Aorta (tissue), 5 donors: ENCODE data around the gene EPB41L1. TPM values are rescaled to one million over a fixed set of nuclear protein-coding genes. Genes with fewer than 3 reads are reported as not detected.

ENCODE experiments used
- ATAC-seq: fragments of 200-7000 bp; cut with Tn5 transposase; one replicate; pipeline ENCODE4 v1.9.1; 2022; ENCODE audit warnings: moderate library complexity; ENCODE audit not compliant: low FRiP score
- DNase-seq, 2 donors: peaks; one replicate each; pipeline ENCODE4 v3.0.0-alpha.2; 2020
- H3K27ac ChIP-seq, 2 donors: one replicate each; pipeline ENCODE4 v1.5.1; 2013; ENCODE audit warnings: low read length in 2 of 2, mild to moderate bottlenecking in 2 of 2, moderate library complexity in 2 of 2, control low read depth in 1 of 2, inconsistent platforms in 1 of 2, low read depth in 1 of 2
- H3K27me3 ChIP-seq, 2 donors: one replicate each; pipeline ENCODE4 v1.6.1; 2013; ENCODE audit warnings: control low read depth in 1 of 2, low read length in 1 of 2, mild to moderate bottlenecking in 1 of 2, moderate library complexity in 1 of 2; ENCODE audit not compliant: insufficient read depth in 2 of 2, control insufficient read depth in 1 of 2
- H3K36me3 ChIP-seq, 2 donors: one replicate each; pipeline ENCODE4 v1.6.1; 2013; ENCODE audit warnings: control low read depth in 1 of 2, low read length in 1 of 2, mild to moderate bottlenecking in 1 of 2; ENCODE audit not compliant: insufficient read depth in 2 of 2, control insufficient read depth in 1 of 2
- H3K4me1 ChIP-seq, 2 donors: one replicate each; pipeline ENCODE4 v1.6.1; 2013; ENCODE audit warnings: low read length in 2 of 2, control low read depth in 1 of 2, mild to moderate bottlenecking in 1 of 2, moderate library complexity in 1 of 2; ENCODE audit not compliant: insufficient read depth in 2 of 2, control insufficient read depth in 1 of 2
- H3K4me3 ChIP-seq, 2 donors: one replicate each; pipeline ENCODE4 v1.5.1; 2013; ENCODE audit warnings: low read length in 2 of 2, control low read depth in 1 of 2, mild to moderate bottlenecking in 1 of 2
- H3K9me3 ChIP-seq: one replicate; pipeline ENCODE4 v1.6.1; 2013; ENCODE audit warnings: mild to moderate bottlenecking, low read length; ENCODE audit not compliant: control insufficient read depth
- WGBS, 2 donors: extraction: QIAGEN DNeasy Blood & Tissue Kit; methylation state at CpG; one replicate each; pipeline ENCODE4 v1.1.7; 2013; 5-methylcytosine and 5-hydroxymethylcytosine counted together
- intact Hi-C, 2 donors: fragments of 100-400 bp; cut with DNase I; formaldehyde crosslinking; loops; one replicate each; pipeline versions ENCODE4 v1.14.2 to v1.15.0; 2022
- polyA plus RNA-seq, 2 donors: library from polyadenylated mRNA; stranded (reverse); fragments of 200-250 nt; gene quantifications; one replicate each; pipeline ENCODE4 v1.2.3, GENCODE V29; 2013
- total RNA-seq, 2 donors: library from RNA; stranded (reverse); fragmentation: NEBNext Ultra II Directional; extraction: Animal tissue kit (Norgen Biotek cat#: 25700); gene quantifications; one replicate each; pipeline ENCODE4 v1.2.1, GENCODE V29; 2021
- donor health status: healthy with polysubstance abuse.
- donor health status: Bipolar disorder and iron deficiency.
- donor health status: DM: no; HTN: no; CAD: no.
- donor health status: DM: no; HTN: no; CAD: no.
- donor health status: DM: yes; HTN: yes; CAD: no.

EPB41L1 gene
- total and polyA plus RNA-seq, 4 donors: 18.0 to 47.1 (median 32.7) TPM

GRCh38 chr20:36173451-36173933 is 19.0 kb downstream of the EPB41L1 start:
- ATAC-seq (no peak), DNase-seq (no peak)
- intact Hi-C loops: no loop called here
- Histone ChIP-seq H3K4me1 (no peaks in the 10 kb centered on the region), H3K4me3 (no peak overlapping the region), H3K27ac (no peak overlapping the region), H3K36me3 (no peaks in the 10 kb centered on the region), H3K27me3 (no peaks in the 10 kb centered on the region), H3K9me3 (no peaks in the 10 kb centered on the region)
- WGBS, 2 donors: 62 to 63% methylated on average over 11 of the region's 11 CpGs

DNA sequence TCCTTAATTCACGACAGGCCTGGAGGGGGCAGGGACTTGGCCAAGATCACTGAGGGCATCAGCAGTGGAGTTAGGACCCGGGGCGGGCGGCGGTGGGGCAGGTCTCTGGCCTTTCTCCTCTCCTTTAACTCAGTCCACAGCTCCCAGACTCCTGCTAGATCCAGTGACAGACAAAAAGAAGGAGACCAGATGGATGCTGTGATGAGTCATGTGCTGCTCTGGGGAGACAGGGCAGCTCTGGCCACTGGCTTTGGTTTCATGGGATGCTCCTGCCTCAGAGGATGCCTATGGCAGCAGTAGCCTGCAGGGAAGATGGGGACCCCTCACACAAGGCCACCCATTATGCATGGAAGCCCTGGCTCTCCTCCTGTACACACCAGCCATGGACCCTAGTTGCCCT is 20.5 kb downstream of the EPB41L1 start:
- Histone ChIP-seq H3K36me3 (no peaks in the 10 kb centered on the region), H3K9me3 (no peaks in the 10 kb centered on the region), H3K27me3 (no peaks in the 10 kb centered on the region), H3K4me3 (no peak overlapping the region), H3K27ac (no peak overlapping the region), H3K4me1 (no peaks in the 10 kb centered on the region)
- DNase-seq: no peak
- ATAC-seq: no peak
- 91 to 96% methylated on average over 5 of the region's 5 CpGs for WGBS, 2 donors
- intact Hi-C loops: no loop called here

GRCh38 chr20:36175475-36175995 is 21.0 kb downstream of the EPB41L1 start:
- Histone ChIP-seq H3K4me3 (no peak overlapping the region), H3K9me3 (no peaks in the 10 kb centered on the region), H3K4me1 (no peaks in the 10 kb centered on the region), H3K36me3 (no peaks in the 10 kb centered on the region), H3K27me3 (no peaks in the 10 kb centered on the region), H3K27ac (no peak overlapping the region)
- 91% methylated on average over 10 of the region's 10 CpGs for WGBS, 2 donors
- intact Hi-C loops: no loop called here
- ATAC-seq (no peak), DNase-seq (peak in 1 of 2 donors; percentile 33)

GRCh38 chr20:36177716-36178115 is 23.2 kb downstream of the EPB41L1 start:
- intact Hi-C loops: no loop called here
- WGBS, 2 donors: 94 to 95% methylated on average over 7 of the region's 7 CpGs

DNA sequence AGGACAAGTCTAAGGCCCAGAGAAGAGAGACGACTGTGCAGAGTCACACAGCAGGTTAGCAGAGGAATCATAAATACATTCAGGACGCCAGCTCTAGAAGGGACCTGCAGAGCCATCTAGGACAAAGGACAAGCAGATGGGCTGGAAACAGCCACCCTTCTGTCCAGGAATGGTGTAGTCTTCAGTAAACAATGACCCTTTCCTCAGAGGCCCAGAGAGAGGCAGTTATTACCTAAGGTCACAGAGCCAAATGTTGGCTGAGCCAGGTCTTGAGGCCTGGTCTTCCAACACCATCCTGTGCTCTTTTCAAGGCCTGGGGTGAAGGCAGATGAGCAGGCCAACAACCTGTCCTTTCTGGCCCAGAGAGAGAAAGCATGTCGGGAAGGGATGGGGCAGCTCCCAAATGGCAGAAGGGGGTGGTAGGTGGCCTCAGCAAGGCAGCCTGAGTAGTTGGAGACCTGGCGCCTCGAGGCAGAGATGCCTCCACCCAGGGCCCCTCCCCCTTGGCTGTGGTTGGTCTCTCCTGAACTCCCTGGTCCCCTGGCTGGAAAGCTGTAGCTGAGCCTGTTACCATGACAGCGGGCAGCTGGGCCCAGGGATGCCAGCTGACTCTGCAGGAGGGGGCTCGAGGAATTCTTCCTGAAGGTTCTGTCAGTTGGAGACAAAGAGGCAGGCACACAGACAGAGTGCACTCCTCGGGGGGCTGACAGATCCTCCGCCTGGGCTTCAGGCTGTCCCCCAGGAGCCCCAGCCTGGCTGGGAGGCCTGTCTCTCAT is 24.8 kb downstream of the EPB41L1 start:
- Histone ChIP-seq H3K27me3 (no peaks in the 10 kb centered on the region), H3K4me3 (no peak overlapping the region), H3K4me1 (no peaks in the 10 kb centered on the region), H3K36me3 (peaks cover 0 to 2% of the 10 kb centered on the region in 2 donors), H3K9me3 (no peaks in the 10 kb centered on the region), H3K27ac (no peak overlapping the region)
- 84 to 86% methylated on average over 9 of the region's 9 CpGs for WGBS, 2 donors
- DNase-seq (no peak), ATAC-seq (no peak)
- intact Hi-C loops: no loop called here

More at GRCh38 chr20:36177716-36178115, 23.2 kb downstream of the EPB41L1 start:
- DNase-seq (no peak), ATAC-seq (no peak)
- Histone ChIP-seq H3K4me3 (no peak overlapping the region), H3K36me3 (peaks cover 0 to 2% of the 10 kb centered on the region in 2 donors), H3K9me3 (no peaks in the 10 kb centered on the region), H3K27me3 (no peaks in the 10 kb centered on the region), H3K4me1 (no peaks in the 10 kb centered on the region), H3K27ac (no peak overlapping the region)

- intact Hi-C loops: no loop called here
- ATAC-seq (no peak), DNase-seq (no peak)
- H3K4me3 ChIP-seq: no peak overlapping the region
- H3K27ac ChIP-seq: no peak overlapping the region
- no peaks in the 10 kb centered on the region for H3K9me3 ChIP-seq
- H3K36me3 ChIP-seq: peaks cover 0 to 2% of the 10 kb centered on the region in 2 donors
- H3K27me3 ChIP-seq: no peaks in the 10 kb centered on the region
- H3K4me1 ChIP-seq: no peaks in the 10 kb centered on the region
Measured at GRCh38 chr20:36180323-36180722, 25.8 kb downstream of the EPB41L1 start.

DNA sequence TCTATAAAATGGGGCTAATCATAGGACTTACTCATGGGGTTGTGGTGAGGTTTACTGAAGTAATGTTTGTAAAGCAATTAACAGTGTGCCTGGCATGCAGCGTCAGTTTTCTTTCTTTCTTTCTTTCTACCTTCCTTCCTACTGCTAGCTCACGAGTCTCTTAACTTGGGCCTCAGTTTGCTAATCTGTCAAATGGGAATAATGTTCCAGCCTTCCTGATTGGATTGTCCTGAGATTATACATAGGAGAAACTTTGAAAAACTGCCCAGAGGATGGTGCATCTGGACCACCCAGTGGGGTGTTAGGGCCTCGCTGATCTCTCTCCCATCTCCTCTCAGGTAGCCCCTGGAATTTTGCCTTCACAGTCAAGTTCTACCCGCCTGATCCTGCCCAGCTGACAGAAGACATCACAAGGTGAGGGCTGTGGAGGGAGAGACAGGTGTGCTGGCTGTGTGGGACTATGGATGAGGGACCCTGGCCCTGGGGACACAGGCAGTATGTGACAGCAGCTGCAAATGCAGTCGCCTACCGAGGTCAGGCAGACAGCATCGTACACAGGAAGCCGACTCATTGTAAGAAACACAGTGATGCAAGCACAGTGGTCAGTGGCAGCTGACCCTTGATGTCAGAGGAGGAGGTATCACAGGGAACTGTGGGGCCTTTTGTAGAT is 27.5 kb downstream of the EPB41L1 start:
- H3K4me3 ChIP-seq: no peak overlapping the region
- intact Hi-C loops: no loop called here
- no peaks in the 10 kb centered on the region for H3K27me3 ChIP-seq
- DNase-seq: no peak
- no peak overlapping the region for H3K27ac ChIP-seq
- H3K9me3 ChIP-seq: no peaks in the 10 kb centered on the region
- no peak for ATAC-seq
- WGBS, 2 donors: 86 to 88% methylated on average over 8 of the region's 8 CpGs
- peaks cover 0 to 2% of the 10 kb centered on the region in 2 donors for H3K36me3 ChIP-seq
- H3K4me1 ChIP-seq: no peaks in the 10 kb centered on the region

GRCh38 chr20:36182604-36183154 is 28.1 kb downstream of the EPB41L1 start:
- WGBS, 2 donors: 89 to 92% methylated on average over 6 of the region's 6 CpGs
- H3K9me3 ChIP-seq: no peaks in the 10 kb centered on the region
- DNase-seq (no peak), ATAC-seq (no peak)
- no peak overlapping the region for H3K27ac ChIP-seq
- intact Hi-C loops: no loop called here
- no peaks in the 10 kb centered on the region for H3K27me3 ChIP-seq
- no peaks in the 10 kb centered on the region for H3K4me1 ChIP-seq
- no peak overlapping the region for H3K4me3 ChIP-seq
- peaks cover 0 to 2% of the 10 kb centered on the region in 2 donors for H3K36me3 ChIP-seq
